DOHH2 (cell line): ENCODE data around the gene PSMB1.

Source experiments
- CTCF ChIP-seq: fragments of 200-600 bp; sonication (generic); IDR thresholded peaks from one replicate; pipeline ENCODE4 v1.5.1; 2014; ENCODE audit warnings: antibody characterized with exemption, mild to moderate bottlenecking, low read depth, low read length; ENCODE audit not compliant: poor library complexity, severe bottlenecking
- EZH2phosphoT487 ChIP-seq: fragments of 200-600 bp; sonication (generic); IDR thresholded peaks from 2 replicates; pipeline ENCODE4 v1.6.1; 2017; ENCODE audit warnings: borderline replicate concordance, mild to moderate bottlenecking, antibody characterized with exemption, low read length, moderate library complexity, mixed read lengths

- TF ChIP-seq CTCF (no peak), EZH2phosphoT487 (no peak)
Measured at GRCh38 chr6:170532867-170533488, 20.1 kb downstream of the PSMB1 start.
